WTC11 (cell line): ENCODE measurements around the gene MBNL1.

Source experiments
- NFYB ChIP-seq: sonication (generic); formaldehyde crosslinking; conservative IDR thresholded peaks from 2 replicates; pipeline ENCODE4 v1.8.0; 2022; ENCODE audit warnings: low read depth, missing genetic modification reagents
- TF ChIP-seq, protein P1 (sequence below): fragments of 200-600 bp; IDR thresholded peaks from 2 replicates; pipeline ENCODE4 v1.8.0; 2022; ENCODE audit warnings: antibody characterized with exemption

DNA sequence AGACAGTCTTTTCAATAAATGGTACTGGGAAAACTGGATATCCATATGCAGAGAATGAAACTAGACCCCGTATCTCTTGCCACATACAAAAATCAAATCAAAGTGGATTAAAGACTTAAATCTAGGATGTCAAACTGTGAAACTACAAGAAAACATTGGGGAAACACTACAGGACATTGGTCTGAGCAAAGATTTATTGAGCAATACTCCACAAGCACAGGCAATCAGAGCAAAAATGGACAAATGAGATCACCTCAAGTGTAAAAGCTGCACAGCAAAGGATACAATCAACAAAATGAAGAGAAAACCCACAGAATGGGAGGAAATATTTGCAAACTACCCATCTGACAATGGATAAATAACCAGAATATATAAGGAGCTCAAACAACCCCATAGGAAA is 38.4 kb upstream of the MBNL1 start:
- TF ChIP-seq NFYB: no peak
- TF ChIP-seq, protein P1, sequence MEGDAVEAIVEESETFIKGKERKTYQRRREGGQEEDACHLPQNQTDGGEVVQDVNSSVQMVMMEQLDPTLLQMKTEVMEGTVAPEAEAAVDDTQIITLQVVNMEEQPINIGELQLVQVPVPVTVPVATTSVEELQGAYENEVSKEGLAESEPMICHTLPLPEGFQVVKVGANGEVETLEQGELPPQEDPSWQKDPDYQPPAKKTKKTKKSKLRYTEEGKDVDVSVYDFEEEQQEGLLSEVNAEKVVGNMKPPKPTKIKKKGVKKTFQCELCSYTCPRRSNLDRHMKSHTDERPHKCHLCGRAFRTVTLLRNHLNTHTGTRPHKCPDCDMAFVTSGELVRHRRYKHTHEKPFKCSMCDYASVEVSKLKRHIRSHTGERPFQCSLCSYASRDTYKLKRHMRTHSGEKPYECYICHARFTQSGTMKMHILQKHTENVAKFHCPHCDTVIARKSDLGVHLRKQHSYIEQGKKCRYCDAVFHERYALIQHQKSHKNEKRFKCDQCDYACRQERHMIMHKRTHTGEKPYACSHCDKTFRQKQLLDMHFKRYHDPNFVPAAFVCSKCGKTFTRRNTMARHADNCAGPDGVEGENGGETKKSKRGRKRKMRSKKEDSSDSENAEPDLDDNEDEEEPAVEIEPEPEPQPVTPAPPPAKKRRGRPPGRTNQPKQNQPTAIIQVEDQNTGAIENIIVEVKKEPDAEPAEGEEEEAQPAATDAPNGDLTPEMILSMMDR: no peak
